ENCODE measurements around the gene SSH2.

GRCh38 chr17:29622337-29623282, 307.4 kb downstream of the SSH2 start, which contains the start of gene CORO6:
- TF ChIP-seq CTCF (IDR thresholded peaks at IDR 0.05) (no peak), EZH2 (IDR thresholded peaks at IDR 0.05) (peak; percentile 68)

Measured in neural progenitor cell (in vitro differentiated cells).